NT2/D1 (cell line): ENCODE data around the gene ZBTB20.

Source experiments
- SUZ12 ChIP-seq: IDR thresholded peaks from 2 replicates; pipeline ENCODE4 v1.6.1; 2011; ENCODE audit not compliant: insufficient read length, insufficient read depth; ENCODE audit errors: extremely low read depth
- YY1 ChIP-seq: IDR thresholded peaks from 2 replicates; pipeline ENCODE4 v1.6.1; 2011; ENCODE audit not compliant: insufficient read length, insufficient read depth
- ZNF274 ChIP-seq: IDR thresholded peaks from 2 replicates; pipeline ENCODE4 v1.6.1; 2011; ENCODE audit warnings: mild to moderate bottlenecking, low read depth, low read length

DNA sequence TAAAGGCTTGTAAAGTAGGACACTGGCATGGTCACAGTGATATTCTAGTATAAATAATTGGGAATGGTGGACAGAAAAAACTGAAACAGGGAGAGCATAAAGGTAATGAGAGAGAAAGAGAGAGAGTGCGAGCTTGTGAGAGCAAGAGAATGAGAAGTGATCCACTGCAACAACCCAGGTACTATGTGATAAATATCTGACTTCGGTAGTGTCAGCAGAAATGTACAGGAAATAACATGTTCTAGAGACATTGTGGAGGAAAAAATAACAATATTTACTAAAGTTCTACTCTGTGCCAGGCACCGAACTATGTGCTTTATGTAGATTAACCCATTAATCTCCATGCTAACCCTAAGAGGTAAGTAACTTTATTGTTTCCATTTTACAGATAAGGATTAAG, 425.9 kb downstream of the ZBTB20 start:
- TF ChIP-seq YY1: no peak
- no peak for TF ChIP-seq ZNF274
- no peak for TF ChIP-seq SUZ12
